22Rv1 (cell line): Measurements from ENCODE around the gene DSTYK.

Experiments used
- CTCF ChIP-seq: fragments of 450-650 bp; IDR thresholded peaks from 2 replicates; pipeline ENCODE4 v1.5.1; 2017; ENCODE audit warnings: mild to moderate bottlenecking
- ZFX ChIP-seq: fragments of 450-650 bp; IDR thresholded peaks from 2 replicates; pipeline ENCODE4 v1.6.1; 2017; ENCODE audit warnings: antibody characterized with exemption, borderline replicate concordance

- no peak for TF ChIP-seq CTCF
- TF ChIP-seq ZFX = no peak
Measured at GRCh38 chr1:205237526-205238484, 26.3 kb upstream of the DSTYK start.
